OCI-LY1 (cell line): Measurements from ENCODE around the gene PRSS56.

Experiments used
- CTCF ChIP-seq: fragments of 200-600 bp; sonication (generic), shearing (Covaris generic); IDR thresholded peaks from 2 replicates; pipeline ENCODE4 v1.5.1; 2017; ENCODE audit warnings: mild to moderate bottlenecking, antibody characterized with exemption, low read length, moderate library complexity, mixed read lengths
- EZH2 ChIP-seq: fragments of 200-600 bp; sonication (generic), shearing (Covaris generic); IDR thresholded peaks from 2 replicates; pipeline ENCODE4 v1.8.0; 2017; ENCODE audit warnings: borderline replicate concordance, mixed run types, mild to moderate bottlenecking, antibody characterized with exemption, low read length, moderate library complexity, mixed read lengths

DNA sequence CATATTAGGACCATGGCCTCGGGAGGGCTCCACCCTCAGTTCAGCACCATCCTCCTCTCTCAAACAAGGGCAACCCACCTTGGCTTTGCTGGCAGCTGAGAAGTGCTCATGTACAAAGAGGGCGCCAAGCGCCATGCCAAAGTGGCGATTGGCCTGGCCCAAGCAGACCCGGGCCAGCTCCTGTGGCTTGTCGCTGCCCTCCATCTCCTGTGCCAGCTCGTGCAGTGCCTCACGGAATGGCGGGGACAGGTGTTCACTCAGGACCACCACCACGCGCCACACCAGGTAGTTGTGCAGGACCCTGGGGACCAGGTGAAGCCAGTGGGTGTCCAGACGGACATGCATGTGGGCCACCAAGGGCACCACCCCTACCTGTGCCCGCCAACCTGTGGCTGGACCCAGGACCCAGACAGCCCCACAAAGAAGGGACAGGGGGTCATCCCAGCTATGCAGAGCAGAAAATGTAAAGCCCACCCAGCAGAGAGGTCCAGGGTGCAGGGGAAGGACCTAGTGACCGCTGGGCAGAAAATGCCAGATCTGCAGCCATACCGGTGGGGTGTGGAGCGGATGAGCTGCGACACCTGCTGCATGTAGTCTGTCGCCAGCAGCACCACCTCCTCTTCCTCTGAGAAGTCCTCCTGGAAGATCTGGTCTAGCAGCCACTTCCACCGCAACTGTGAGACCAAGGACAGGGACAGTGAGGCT, 36.1 kb upstream of the PRSS56 start:
- TF ChIP-seq CTCF (no peak), EZH2 (no peak)
